ENCODE results near the gene DBT. TPM values are rescaled to one million over a fixed set of nuclear protein-coding genes. Genes with fewer than 3 reads are reported as not detected.
A peak's percentile ranks its signal among the peaks of the same experiment; 100 is the strongest.

The DBT gene
- total and polyA plus RNA-seq, 8 donors, result 0.87 to 22.3 (median 6.3) TPM

- Histone ChIP-seq H3K27ac (peak overlapping the region in 1 of 5 donors; percentile 30), H3K36me3 (peaks cover 21 to 71% (median 62%) of the 10 kb centered on the region in 4 donors), H3K27me3 (no peaks in the 10 kb centered on the region), H3K4me3 (no peak overlapping the region), H3K4me1 (no peaks in the 10 kb centered on the region), H3K9me3 (no peaks in the 10 kb centered on the region)
- WGBS, 5 donors, result 30 to 53% (median 44%) methylated on average over 1 of the region's 1 CpG
- no peak for TF ChIP-seq POLR2AphosphoS5 (IDR thresholded peaks at IDR 0.05)
- TF ChIP-seq POLR2A (IDR thresholded peaks at IDR 0.05), result no peak
- no peak for TF ChIP-seq EP300 (IDR thresholded peaks at IDR 0.05)
- TF ChIP-seq CTCF (IDR thresholded peaks at IDR 0.05), result no peak
- intact Hi-C loops (cut with DNase I; ENCODE audit: low total_unique reads), result no loop called here
- DNase-seq, result no peak
Observed at GRCh38 chr1:100292711-100293110, 43.1 kb upstream of the DBT start.

- WGBS, 5 donors, result 86 to 96% (median 93%) methylated on average over 2 of the region's 2 CpGs
- TF ChIP-seq POLR2AphosphoS5 (IDR thresholded peaks at IDR 0.05) (no peak), POLR2A (IDR thresholded peaks at IDR 0.05) (no peak), EP300 (IDR thresholded peaks at IDR 0.05) (no peak), CTCF (IDR thresholded peaks at IDR 0.05) (no peak)
- H3K9me3 ChIP-seq, result no peaks in the 10 kb centered on the region
- intact Hi-C loops (cut with DNase I; ENCODE audit: low total_unique reads), result no loop called here
- H3K36me3 ChIP-seq, result peaks cover 37 to 95% (median 86%) of the 10 kb centered on the region in 4 donors
- H3K4me3 ChIP-seq, result no peak overlapping the region
- H3K4me1 ChIP-seq, result no peaks in the 10 kb centered on the region
- no peaks in the 10 kb centered on the region for H3K27me3 ChIP-seq
- no peak for DNase-seq
- no peak overlapping the region for H3K27ac ChIP-seq
Observed at GRCh38 chr1:100290291-100290690, 40.7 kb upstream of the DBT start.

GRCh38 chr1:100287162-100287561, 37.5 kb upstream of the DBT start:
- Histone ChIP-seq H3K27me3 (no peaks in the 10 kb centered on the region), H3K9me3 (no peaks in the 10 kb centered on the region), H3K4me1 (no peaks in the 10 kb centered on the region), H3K4me3 (no peak overlapping the region), H3K27ac (no peak overlapping the region), H3K36me3 (peaks cover 48 to 99% (median 96%) of the 10 kb centered on the region in 4 donors)
- TF ChIP-seq POLR2AphosphoS5 (IDR thresholded peaks at IDR 0.05) (no peak), EP300 (IDR thresholded peaks at IDR 0.05) (no peak), POLR2A (IDR thresholded peaks at IDR 0.05) (no peak), CTCF (IDR thresholded peaks at IDR 0.05) (no peak)
- 96 to 99% (median 98%) methylated on average over 3 of the region's 3 CpGs for WGBS, 5 donors
- DNase-seq, result no peak
- intact Hi-C loops (cut with DNase I; ENCODE audit: low total_unique reads), result loop anchor here (10.0 kb wide), 1 partner anchor 178 kb away; no protein-coding TSS in a partner anchor

- Histone ChIP-seq H3K4me3 (no peak overlapping the region), H3K27me3 (no peaks in the 10 kb centered on the region), H3K36me3 (peaks cover 49 to 99% (median 96%) of the 10 kb centered on the region in 4 donors)
Observed at GRCh38 chr1:100284591-100284990, 35.0 kb upstream of the DBT start.

More at GRCh38 chr1:100284591-100284990, 35.0 kb upstream of the DBT start:
- no peak overlapping the region for H3K27ac ChIP-seq
- no peak for DNase-seq
- TF ChIP-seq EP300 (IDR thresholded peaks at IDR 0.05) (no peak), POLR2A (IDR thresholded peaks at IDR 0.05) (no peak), CTCF (IDR thresholded peaks at IDR 0.05) (no peak), POLR2AphosphoS5 (IDR thresholded peaks at IDR 0.05) (no peak)
- intact Hi-C loops (cut with DNase I; ENCODE audit: low total_unique reads), result loop anchor here (10.0 kb wide), 1 partner anchor 180 kb away; no protein-coding TSS in a partner anchor
- H3K4me1 ChIP-seq, result peaks cover 0 to 13% (median 4%) of the 10 kb centered on the region in 4 donors
- 96 to 98% (median 97%) methylated on average over 5 of the region's 5 CpGs for WGBS, 5 donors
- no peaks in the 10 kb centered on the region for H3K9me3 ChIP-seq

All from stomach (tissue), 9 donors.